Stomach (tissue), 4 donors: ENCODE measurements around the gene NELL1.

Source experiments
- CTCF ChIP-seq, 7 experiments: fragments of 450-650 bp in 4 of 7; fragments of 200-600 bp in 3 of 7; sonication (generic) in 3 of 7; IDR thresholded peaks; one replicate each; pipeline ENCODE4 v1.5.1; 2016 to 2019; ENCODE audit warnings: antibody characterized with exemption in 7 of 7, control low read depth in 2 of 7, mild to moderate bottlenecking in 1 of 7
- EP300 ChIP-seq: sonication (generic); formaldehyde crosslinking; IDR thresholded peaks from one replicate; pipeline ENCODE4 v1.6.1; 2017; ENCODE audit warnings: antibody characterized with exemption
- POLR2A ChIP-seq, 4 donors: fragments of 450-650 bp; IDR thresholded peaks; one replicate each; pipeline ENCODE4 v1.6.1; 2016; ENCODE audit warnings: antibody characterized with exemption in 4 of 4, control low read depth in 2 of 4, mild to moderate bottlenecking in 1 of 4, moderate library complexity in 1 of 4
- POLR2AphosphoS5 ChIP-seq, 3 donors: sonication (generic); formaldehyde crosslinking; IDR thresholded peaks; one replicate each; pipeline ENCODE4 v1.6.1; 2016; ENCODE audit warnings: antibody characterized with exemption in 3 of 3

GRCh38 chr11:20770414-20770946 is 101.1 kb downstream of the NELL1 start:
- no peak for TF ChIP-seq POLR2AphosphoS5 (IDR thresholded peaks at IDR 0.05)
- TF ChIP-seq POLR2A (IDR thresholded peaks at IDR 0.05) = no peak
- no peak for TF ChIP-seq CTCF (IDR thresholded peaks at IDR 0.05)
- no peak for TF ChIP-seq EP300
